ENCODE measurements around the gene PPARA. TPM values are rescaled to one million over a fixed set of nuclear protein-coding genes. Genes with fewer than 3 reads are reported as not detected.
A peak's percentile ranks its signal among the peaks of the same experiment; 100 is the strongest.

PPARA gene
- total RNA-seq, 1 donor from 2014 or later: 8.4 TPM

DNA sequence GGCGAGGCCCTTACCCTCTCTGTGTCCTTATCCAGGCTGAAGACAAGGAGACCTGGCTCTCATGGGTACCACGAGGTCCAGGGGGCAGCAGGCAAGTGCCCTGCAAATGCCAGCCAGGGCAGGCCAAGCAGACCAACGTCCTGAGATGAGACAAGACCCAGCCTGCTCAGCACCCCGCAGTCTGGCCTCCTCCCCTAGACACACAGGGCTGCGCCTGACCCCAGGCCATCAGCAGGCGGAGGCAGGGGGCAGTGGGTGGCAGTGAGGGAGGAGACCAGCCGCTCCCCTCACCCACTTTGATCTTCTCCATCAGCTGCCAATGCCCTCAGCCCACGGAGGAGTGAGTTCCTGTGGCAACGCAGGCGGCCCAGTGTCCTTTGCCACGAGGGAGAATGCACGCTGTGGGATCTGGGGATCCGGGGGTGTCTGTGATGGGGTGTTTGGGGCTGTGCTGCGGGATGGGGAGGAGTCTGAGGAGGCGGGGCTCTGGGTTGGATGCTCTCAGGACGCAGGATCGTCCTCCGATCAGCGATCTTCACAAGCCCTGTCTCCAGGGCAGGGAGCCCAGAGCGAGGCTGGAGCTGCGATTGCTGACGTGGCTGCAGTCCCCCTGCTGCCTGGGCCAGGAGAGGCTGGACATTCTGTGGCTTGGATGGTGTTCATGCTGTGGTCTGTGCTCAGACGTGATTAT lies 30.5 kb upstream of the PPARA start:
- TF ChIP-seq EZH2 (IDR thresholded peaks at IDR 0.05; ENCODE audit: insufficient read depth, low read length): no peak
- no peak for TF ChIP-seq CTCF (IDR thresholded peaks at IDR 0.05; ENCODE audit: insufficient read depth, low read depth, low read length)
- Histone ChIP-seq H3K4me1 (ENCODE audit: insufficient read depth, low read length) (peaks cover 25% of the 10 kb centered on the region), H3K9ac (ENCODE audit: low read length) (peak overlapping the region; percentile 36), H3K27ac (ENCODE audit: low read depth, low read length) (no peak overlapping the region), H4K20me1 (ENCODE audit: insufficient read depth, low read length) (peaks cover 21% of the 10 kb centered on the region), H3K27me3 (ENCODE audit: insufficient read depth, low read length) (no peaks in the 10 kb centered on the region), H3K9me3 (ENCODE audit: insufficient read depth, low read depth, low read length) (no peaks in the 10 kb centered on the region), H3K36me3 (ENCODE audit: insufficient read depth, low read length) (no peaks in the 10 kb centered on the region), H3K4me3 (ENCODE audit: insufficient read depth, low read depth, low read length) (no peak overlapping the region), H3K4me2 (ENCODE audit: low read length) (peak overlapping the region; percentile 20), H2AFZ (ENCODE audit: low read depth, low read length) (peak overlapping the region; percentile 23), H3K79me2 (ENCODE audit: insufficient read depth, low read length) (no peaks in the 10 kb centered on the region)
- no peak for FAIRE-seq
- Mint-ChIP-seq H3K9me3 (ENCODE audit: unreplicated experiment) (no peaks in the 10 kb centered on the region), H3K36me3 (ENCODE audit: low read depth, unreplicated experiment) (no peaks in the 10 kb centered on the region), H3K27me3 (ENCODE audit: low read depth, unreplicated experiment) (peaks cover 22% of the 10 kb centered on the region), H3K4me3 (ENCODE audit: unreplicated experiment) (no peak overlapping the region), H3K27ac (ENCODE audit: unreplicated experiment) (no peak overlapping the region), H3K4me1 (ENCODE audit: low read depth, unreplicated experiment) (peaks cover 3% of the 10 kb centered on the region)
- DNase-seq (ENCODE audit: low read depth): peak; percentile 89

DNA sequence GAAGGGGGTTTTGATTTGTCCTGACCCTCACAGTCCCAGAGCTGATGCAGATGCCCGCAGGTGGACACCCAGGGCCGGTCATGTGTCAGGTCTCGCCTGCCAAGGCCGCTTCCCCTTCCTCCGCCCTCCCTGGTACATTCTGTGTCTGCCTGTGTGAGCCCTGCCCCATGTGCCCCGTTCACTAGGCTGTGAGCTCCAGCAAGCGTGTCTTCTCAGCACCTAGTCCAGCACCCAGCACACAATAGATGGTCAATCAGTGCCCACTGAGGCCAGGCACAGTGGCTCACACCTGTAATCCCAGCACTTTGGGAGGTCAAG lies 29.9 kb upstream of the PPARA start:
- Mint-ChIP-seq H3K27ac (ENCODE audit: unreplicated experiment) (no peak overlapping the region), H3K4me3 (ENCODE audit: unreplicated experiment) (no peak overlapping the region)
- FAIRE-seq: no peak

More for the DNA sequence above, 29.9 kb upstream of the PPARA start:
- H4K20me1 ChIP-seq (ENCODE audit: insufficient read depth, low read length): peaks cover 16% of the 10 kb centered on the region
- H3K4me2 ChIP-seq (ENCODE audit: low read length): peak overlapping the region; percentile 20
- Mint-ChIP-seq H3K4me1 (ENCODE audit: low read depth, unreplicated experiment) (peaks cover 4% of the 10 kb centered on the region), H3K9me3 (ENCODE audit: unreplicated experiment) (no peaks in the 10 kb centered on the region), H3K27me3 (ENCODE audit: low read depth, unreplicated experiment) (peaks cover 23% of the 10 kb centered on the region), H3K36me3 (ENCODE audit: low read depth, unreplicated experiment) (no peaks in the 10 kb centered on the region)
- peak overlapping the region; percentile 23 for H2AFZ ChIP-seq (ENCODE audit: low read depth, low read length)
- no peak overlapping the region for H3K4me3 ChIP-seq (ENCODE audit: insufficient read depth, low read depth, low read length)
- no peaks in the 10 kb centered on the region for H3K36me3 ChIP-seq (ENCODE audit: insufficient read depth, low read length)
- H3K27ac ChIP-seq (ENCODE audit: low read depth, low read length): no peak overlapping the region
- H3K27me3 ChIP-seq (ENCODE audit: insufficient read depth, low read length): no peaks in the 10 kb centered on the region
- no peaks in the 10 kb centered on the region for H3K9me3 ChIP-seq (ENCODE audit: insufficient read depth, low read depth, low read length)
- H3K79me2 ChIP-seq (ENCODE audit: insufficient read depth, low read length): no peaks in the 10 kb centered on the region
- DNase-seq (ENCODE audit: low read depth): no peak
- H3K9ac ChIP-seq (ENCODE audit: low read length): peak overlapping the region; percentile 36
- peaks cover 21% of the 10 kb centered on the region for H3K4me1 ChIP-seq (ENCODE audit: insufficient read depth, low read length)
- TF ChIP-seq CTCF (IDR thresholded peaks at IDR 0.05; ENCODE audit: insufficient read depth, low read depth, low read length): no peak
- no peak for TF ChIP-seq EZH2 (IDR thresholded peaks at IDR 0.05; ENCODE audit: insufficient read depth, low read length)

Data from astrocyte (in vitro differentiated cells and primary cell).